Measurements from ENCODE around the gene MAT2B. TPM values are rescaled to one million over a fixed set of nuclear protein-coding genes. Genes with fewer than 3 reads are reported as not detected.
A peak's percentile ranks its signal among the peaks of the same experiment; 100 is the strongest.

The MAT2B gene
- total RNA-seq, 1 donor from 2014 or later = 79.1 TPM

- TF ChIP-seq, protein P1, sequence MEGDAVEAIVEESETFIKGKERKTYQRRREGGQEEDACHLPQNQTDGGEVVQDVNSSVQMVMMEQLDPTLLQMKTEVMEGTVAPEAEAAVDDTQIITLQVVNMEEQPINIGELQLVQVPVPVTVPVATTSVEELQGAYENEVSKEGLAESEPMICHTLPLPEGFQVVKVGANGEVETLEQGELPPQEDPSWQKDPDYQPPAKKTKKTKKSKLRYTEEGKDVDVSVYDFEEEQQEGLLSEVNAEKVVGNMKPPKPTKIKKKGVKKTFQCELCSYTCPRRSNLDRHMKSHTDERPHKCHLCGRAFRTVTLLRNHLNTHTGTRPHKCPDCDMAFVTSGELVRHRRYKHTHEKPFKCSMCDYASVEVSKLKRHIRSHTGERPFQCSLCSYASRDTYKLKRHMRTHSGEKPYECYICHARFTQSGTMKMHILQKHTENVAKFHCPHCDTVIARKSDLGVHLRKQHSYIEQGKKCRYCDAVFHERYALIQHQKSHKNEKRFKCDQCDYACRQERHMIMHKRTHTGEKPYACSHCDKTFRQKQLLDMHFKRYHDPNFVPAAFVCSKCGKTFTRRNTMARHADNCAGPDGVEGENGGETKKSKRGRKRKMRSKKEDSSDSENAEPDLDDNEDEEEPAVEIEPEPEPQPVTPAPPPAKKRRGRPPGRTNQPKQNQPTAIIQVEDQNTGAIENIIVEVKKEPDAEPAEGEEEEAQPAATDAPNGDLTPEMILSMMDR (conservative IDR thresholded peaks at IDR 0.05) = no peak
- no peaks in the 10 kb centered on the region for H3K27me3 Mint-ChIP-seq (ENCODE audit: low read depth)
- H3K4me1 Mint-ChIP-seq = no peaks in the 10 kb centered on the region
- H3K36me3 Mint-ChIP-seq (ENCODE audit: low read depth) = peaks cover 14% of the 10 kb centered on the region
- H3K27ac Mint-ChIP-seq (ENCODE audit: unreplicated experiment) = no peak overlapping the region
- no peak for DNase-seq (ENCODE audit: low read depth, low spot score)
- H3K9me3 Mint-ChIP-seq = no peaks in the 10 kb centered on the region
- H3K4me3 Mint-ChIP-seq = no peak overlapping the region
Measured at GRCh38 chr5:163475411-163475810, 30.0 kb upstream of the MAT2B start.

DNA sequence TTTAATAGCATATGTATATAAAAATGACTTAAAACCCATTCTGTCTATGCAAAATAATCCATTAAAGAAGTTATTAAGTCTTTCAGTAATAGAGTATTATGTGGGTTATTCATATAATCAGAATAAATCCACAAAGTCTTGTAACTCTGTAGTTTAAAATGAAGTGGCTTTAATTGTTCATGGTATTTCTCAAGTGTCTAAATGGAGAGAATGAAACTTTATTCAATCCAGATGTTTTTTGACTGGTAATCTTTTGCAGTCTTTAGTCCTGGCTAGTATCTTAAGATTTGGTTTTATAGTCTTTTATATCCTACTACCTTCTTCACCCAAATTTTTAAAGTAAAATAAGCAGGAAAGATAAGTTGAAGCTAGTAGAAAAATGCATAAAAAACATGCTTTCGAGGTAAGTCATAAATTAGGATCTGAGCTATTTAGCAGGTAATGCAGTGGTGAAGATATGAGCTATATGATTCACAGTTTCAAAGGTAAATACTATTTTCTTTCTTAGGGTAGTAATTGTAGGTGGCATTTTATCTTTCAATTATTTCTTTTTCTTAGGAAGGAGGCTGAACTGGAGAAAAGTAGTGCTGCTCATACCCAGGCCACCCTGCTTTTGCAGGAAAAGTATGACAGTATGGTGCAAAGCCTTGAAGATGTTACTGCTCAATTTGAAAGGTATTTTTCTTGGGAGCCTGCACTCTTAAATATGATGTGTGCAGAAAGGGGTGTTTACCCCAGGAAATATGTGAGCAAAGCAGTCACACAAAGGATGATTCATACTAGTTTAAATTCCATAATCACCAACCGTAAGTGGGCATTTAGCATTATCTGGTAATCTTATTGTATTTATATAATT is 27.1 kb upstream of the MAT2B start:
- TF ChIP-seq, protein P1 (conservative IDR thresholded peaks at IDR 0.05) = no peak
- no peak overlapping the region for H3K4me3 Mint-ChIP-seq
- peaks cover 17% of the 10 kb centered on the region for H3K36me3 Mint-ChIP-seq (ENCODE audit: low read depth)
- no peak overlapping the region for H3K27ac Mint-ChIP-seq (ENCODE audit: unreplicated experiment)
- no peaks in the 10 kb centered on the region for H3K27me3 Mint-ChIP-seq (ENCODE audit: low read depth)
- no peaks in the 10 kb centered on the region for H3K4me1 Mint-ChIP-seq
- no peaks in the 10 kb centered on the region for H3K9me3 Mint-ChIP-seq
- DNase-seq (ENCODE audit: low read depth, low spot score) = no peak

GRCh38 chr5:163478982-163479271 is 26.5 kb upstream of the MAT2B start:
- TF ChIP-seq, protein P1 (conservative IDR thresholded peaks at IDR 0.05) = no peak
- H3K27me3 Mint-ChIP-seq (ENCODE audit: low read depth) = no peaks in the 10 kb centered on the region
- H3K27ac Mint-ChIP-seq (ENCODE audit: unreplicated experiment) = no peak overlapping the region
- no peaks in the 10 kb centered on the region for H3K9me3 Mint-ChIP-seq
- DNase-seq (ENCODE audit: low read depth, low spot score) = no peak
- H3K4me1 Mint-ChIP-seq = no peaks in the 10 kb centered on the region
- peaks cover 17% of the 10 kb centered on the region for H3K36me3 Mint-ChIP-seq (ENCODE audit: low read depth)
- no peak overlapping the region for H3K4me3 Mint-ChIP-seq

DNA sequence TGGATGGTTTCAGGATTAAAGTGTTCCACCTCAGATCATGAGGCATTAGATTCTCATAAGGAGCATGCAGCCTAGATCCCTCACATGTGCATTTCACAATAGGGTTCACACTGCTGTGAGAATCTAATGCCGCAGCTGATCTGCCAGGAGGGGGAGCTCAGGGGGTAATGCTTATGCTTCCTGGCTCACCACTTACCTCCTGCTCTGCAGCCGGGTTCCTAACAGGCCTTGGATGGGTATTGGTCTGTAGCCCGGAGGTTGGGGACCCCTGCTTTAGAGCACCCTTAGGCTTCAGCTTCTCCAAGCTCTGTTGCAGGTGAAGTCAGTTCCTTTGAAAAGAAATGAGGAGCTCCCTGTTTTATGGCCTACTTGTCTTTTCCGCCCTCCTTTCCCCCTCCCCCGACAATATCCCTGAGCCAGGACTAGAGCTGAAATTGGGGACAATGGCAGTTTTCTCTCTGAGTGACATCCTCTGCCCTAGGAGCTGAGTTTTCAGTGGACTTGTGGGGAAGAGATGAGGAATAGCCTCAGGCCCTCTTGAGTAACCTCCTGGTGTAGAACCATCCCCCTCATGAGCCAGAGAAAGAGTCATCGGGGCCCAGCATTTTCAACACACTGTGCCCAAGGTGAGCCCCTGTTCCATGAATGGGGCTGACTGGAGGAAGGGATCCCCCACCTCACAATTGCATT is 16.2 kb upstream of the MAT2B start:
- no peak overlapping the region for H3K4me3 Mint-ChIP-seq
- TF ChIP-seq, protein P1 (conservative IDR thresholded peaks at IDR 0.05) = no peak
- peaks cover 12% of the 10 kb centered on the region for H3K4me1 Mint-ChIP-seq
- H3K9me3 Mint-ChIP-seq = peaks cover 12% of the 10 kb centered on the region
- no peak for DNase-seq (ENCODE audit: low read depth, low spot score)
- peaks cover 49% of the 10 kb centered on the region for H3K36me3 Mint-ChIP-seq (ENCODE audit: low read depth)
- H3K27me3 Mint-ChIP-seq (ENCODE audit: low read depth) = no peaks in the 10 kb centered on the region
- peak overlapping the region; percentile 50 for H3K27ac Mint-ChIP-seq (ENCODE audit: unreplicated experiment)

DNA sequence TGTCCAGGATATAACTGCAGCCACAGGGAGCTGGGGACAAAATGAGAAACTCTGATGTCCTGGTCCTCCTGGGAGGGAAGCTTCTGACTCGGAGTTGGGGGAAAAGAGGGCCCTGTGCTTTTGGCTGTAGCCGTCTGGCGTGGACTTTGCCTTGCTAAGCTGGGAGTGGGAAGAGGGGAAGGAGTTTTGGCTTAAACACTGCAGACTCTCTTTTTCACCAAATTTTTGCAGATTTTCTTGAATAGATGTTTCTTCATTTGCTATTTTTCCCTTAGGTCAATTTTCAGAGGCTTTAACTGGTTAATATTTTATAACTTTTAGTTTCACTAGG is 15.7 kb upstream of the MAT2B start:
- DNase-seq (ENCODE audit: low read depth, low spot score) = no peak
- Mint-ChIP-seq H3K9me3 (peaks cover 12% of the 10 kb centered on the region), H3K36me3 (ENCODE audit: low read depth) (peaks cover 45% of the 10 kb centered on the region), H3K27me3 (ENCODE audit: low read depth) (no peaks in the 10 kb centered on the region), H3K4me1 (peaks cover 12% of the 10 kb centered on the region), H3K27ac (ENCODE audit: unreplicated experiment) (peak overlapping the region; percentile 50), H3K4me3 (no peak overlapping the region)
- TF ChIP-seq, protein P1 (conservative IDR thresholded peaks at IDR 0.05) = no peak

All from neural crest cell (in vitro differentiated cells).